PC-9 (cell line): Measurements from ENCODE around the gene TOGARAM2. TPM values are rescaled to one million over a fixed set of nuclear protein-coding genes. Genes with fewer than 3 reads are reported as not detected.

Experiments used
- BruUV-seq: library from RNA; stranded (reverse); fragments of 400-500 nt; replicated peaks from 2 replicates; lab custom pipeline; 2021; lab: Mats Ljungman, UMichigan
- CTCF ChIA-PET: fragments of 300-600 bp; sonication (Branson Sonifier 250); formaldehyde crosslinking; loops from one replicate; lab custom pipeline; 2022; ENCODE audit warnings: antibody characterized with exemption; lab: Charles Lee
- POLR2A ChIA-PET: fragments of 300-600 bp; sonication (Branson Sonifier 250); formaldehyde crosslinking; loops from one replicate; lab custom pipeline; 2022; ENCODE audit warnings: antibody characterized with exemption; ENCODE audit not compliant: unreplicated experiment; lab: Charles Lee
- DNase-seq, 2 experiments: peaks; one replicate each; pipeline versions ENCODE4 v3.0.0 to v3.0.0-alpha.2; 2015 to 2022; ENCODE audit warnings: mixed read lengths in 1 of 2
- H2AFZ ChIP-seq: fragments of 200-600 bp; sonication (generic); 2 replicates; pipeline ENCODE4 v1.8.1; 2017; ENCODE audit warnings: antibody characterized with exemption
- H3F3A ChIP-seq: fragments of 200-600 bp; sonication (generic); 2 replicates; pipeline ENCODE4 v1.8.1; 2017; ENCODE audit warnings: antibody characterized with exemption, mild to moderate bottlenecking, low read depth; ENCODE audit not compliant: insufficient read depth
- H3K27ac ChIP-seq: fragments of 200-600 bp; sonication (generic); 2 replicates; pipeline ENCODE4 v1.6.1; 2016; ENCODE audit warnings: mixed run types
- H3K27me3 ChIP-seq: fragments of 200-600 bp; sonication (generic); 2 replicates; pipeline ENCODE4 v1.6.1; 2016; ENCODE audit warnings: low read depth, mixed run types; ENCODE audit not compliant: insufficient read depth
- H3K36me3 ChIP-seq: fragments of 200-600 bp; sonication (generic); 2 replicates; pipeline ENCODE4 v1.6.1; 2016; ENCODE audit warnings: low read depth, mixed run types
- H3K4me1 ChIP-seq: fragments of 200-600 bp; sonication (generic); replicated peaks from 2 replicates; pipeline ENCODE4 v1.6.1; 2016; ENCODE audit warnings: mixed run types; ENCODE audit not compliant: insufficient read depth
- H3K4me2 ChIP-seq: fragments of 200-600 bp; sonication (generic); 2 replicates; pipeline ENCODE4 v1.6.1; 2017; ENCODE audit warnings: mixed run types
- H3K4me3 ChIP-seq: fragments of 200-600 bp; sonication (generic); 2 replicates; pipeline ENCODE4 v1.6.1; 2016; ENCODE audit warnings: mixed run types
- H3K79me2 ChIP-seq: fragments of 200-600 bp; sonication (generic); 2 replicates; pipeline ENCODE4 v1.6.1; 2017; ENCODE audit warnings: low read depth, mixed run types
- H3K9me2 ChIP-seq: fragments of 200-600 bp; sonication (generic); 2 replicates; pipeline ENCODE4 v1.8.1; 2017; ENCODE audit warnings: mild to moderate bottlenecking; ENCODE audit not compliant: insufficient read depth
- H3K9me3 ChIP-seq: fragments of 200-600 bp; sonication (generic); 2 replicates; pipeline ENCODE4 v1.8.1; 2016; ENCODE audit warnings: low read depth; ENCODE audit not compliant: insufficient read depth
- H4K20me1 ChIP-seq: fragments of 200-600 bp; sonication (generic); 2 replicates; pipeline ENCODE4 v1.8.1; 2017; ENCODE audit not compliant: insufficient read depth
- CTCF ChIP-seq: fragments of 200-600 bp; sonication (generic); conservative IDR thresholded peaks from 2 replicates; pipeline ENCODE4 v1.6.1; 2017; ENCODE audit warnings: mixed run types, antibody characterized with exemption, mild to moderate bottlenecking, moderate library complexity
- EZH2 ChIP-seq: fragments of 200-600 bp; sonication (generic); IDR thresholded peaks from 2 replicates; pipeline ENCODE4 v1.8.0; 2017; ENCODE audit warnings: antibody characterized with exemption, low read depth
- intact Hi-C: fragments of 100-400 bp; cut with micrococcal nuclease; formaldehyde crosslinking; loops from one replicate; pipeline ENCODE4 v1.10.0; 2022; ENCODE audit not compliant: unreplicated experiment
- total RNA-seq: library from RNA; stranded (reverse); gene quantifications from 2 replicates; pipeline ENCODE4 v1.2.3, GENCODE V29; 2021

TOGARAM2 gene
- total RNA-seq, 1 experiment from 2014 or later = 0.44 TPM

DNA sequence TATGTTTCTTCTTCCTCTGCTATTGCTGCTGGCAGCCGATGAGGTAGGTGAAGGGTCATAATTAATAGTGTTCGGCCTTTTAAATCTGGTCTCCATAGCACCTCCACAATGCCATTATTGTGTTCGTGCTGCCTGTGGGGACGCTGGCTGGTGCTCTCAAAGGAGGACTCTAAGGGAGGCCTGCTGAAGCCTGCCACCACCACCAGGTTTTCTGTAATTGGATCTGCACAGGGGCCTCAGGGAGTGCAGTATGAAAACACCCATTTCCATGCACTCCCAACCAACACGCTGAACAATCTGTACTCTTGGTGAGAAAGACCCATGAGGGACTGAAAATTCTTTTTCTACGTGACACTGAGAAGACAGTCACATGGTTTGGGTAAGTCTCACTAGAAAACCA is 116.5 kb downstream of the TOGARAM2 start:
- Histone ChIP-seq H4K20me1 (no peaks in the 10 kb centered on the region), H3K36me3 (no peaks in the 10 kb centered on the region), H3K9me2 (no peaks in the 10 kb centered on the region), H3K4me3 (no peak overlapping the region), H3K4me2 (no peak overlapping the region), H3K27ac (no peak overlapping the region), H3K9me3 (no peaks in the 10 kb centered on the region), H3F3A (no peaks in the 10 kb centered on the region), H3K4me1 (no peaks in the 10 kb centered on the region), H2AFZ (no peak overlapping the region), H3K27me3 (no peaks in the 10 kb centered on the region), H3K79me2 (no peaks in the 10 kb centered on the region)
- POLR2A ChIA-PET = no interaction called here
- CTCF ChIA-PET = no interaction called here
- intact Hi-C loops = no loop called here
- BruUV-seq = no TSS peak
- DNase-seq = no peak
- TF ChIP-seq EZH2 = no peak
- TF ChIP-seq CTCF = no peak

- Histone ChIP-seq H3K4me2 (no peak overlapping the region), H3K27me3 (no peaks in the 10 kb centered on the region), H3K4me3 (no peak overlapping the region), H3K79me2 (no peaks in the 10 kb centered on the region), H2AFZ (no peak overlapping the region), H3K27ac (no peak overlapping the region), H3K4me1 (no peaks in the 10 kb centered on the region), H3K36me3 (no peaks in the 10 kb centered on the region), H3F3A (no peaks in the 10 kb centered on the region), H3K9me3 (no peaks in the 10 kb centered on the region), H4K20me1 (no peaks in the 10 kb centered on the region), H3K9me2 (no peaks in the 10 kb centered on the region)
- CTCF ChIA-PET = no interaction called here
- intact Hi-C loops = no loop called here
- POLR2A ChIA-PET = no interaction called here
- TF ChIP-seq CTCF = no peak
- TF ChIP-seq EZH2 = no peak
- BruUV-seq = no TSS peak
- no peak for DNase-seq
These were observed 119.5 kb downstream of the TOGARAM2 start for GRCh38 chr2:29100564-29100963.

Other genes starting within 250 kb of the TOGARAM2 start
- 231 and 260 TPM in 2 replicates for gene PPP1CB, start 229.5 kb upstream of the TOGARAM2 start, total RNA-seq
- 1.9 and 3.0 TPM in 2 replicates for gene SPDYA, start 170.5 kb upstream of the TOGARAM2 start, total RNA-seq
- gene TRMT61B, start 111.0 kb upstream of the TOGARAM2 start, total RNA-seq = 15.7 and 21.1 TPM in 2 replicates
- 37.1 and 57.9 TPM in 2 replicates for gene WDR43, start 86.6 kb upstream of the TOGARAM2 start, total RNA-seq
- not detected in 2 replicates for gene PCARE, start 93.2 kb downstream of the TOGARAM2 start, total RNA-seq
- 107 and 134 TPM in 2 replicates for gene CLIP4, start 134.1 kb downstream of the TOGARAM2 start, total RNA-seq